Dermis blood vessel endothelial cell (primary cell): ENCODE results near the gene PHC2. TPM values are rescaled to one million over a fixed set of nuclear protein-coding genes. Genes with fewer than 3 reads are reported as not detected.

Source experiments
- DNase-seq: peaks from one replicate; pipeline ENCODE4 v3.0.0; 2010
- total RNA-seq: library from RNA; depleted of rRNA; stranded (reverse); fragments of >200 nt; gene quantifications from 2 replicates; pipeline ENCODE4 v1.2.3, GENCODE V29; 2014

PHC2 gene
- total RNA-seq, 1 donor from 2014 or later = 88.5 TPM

DNA sequence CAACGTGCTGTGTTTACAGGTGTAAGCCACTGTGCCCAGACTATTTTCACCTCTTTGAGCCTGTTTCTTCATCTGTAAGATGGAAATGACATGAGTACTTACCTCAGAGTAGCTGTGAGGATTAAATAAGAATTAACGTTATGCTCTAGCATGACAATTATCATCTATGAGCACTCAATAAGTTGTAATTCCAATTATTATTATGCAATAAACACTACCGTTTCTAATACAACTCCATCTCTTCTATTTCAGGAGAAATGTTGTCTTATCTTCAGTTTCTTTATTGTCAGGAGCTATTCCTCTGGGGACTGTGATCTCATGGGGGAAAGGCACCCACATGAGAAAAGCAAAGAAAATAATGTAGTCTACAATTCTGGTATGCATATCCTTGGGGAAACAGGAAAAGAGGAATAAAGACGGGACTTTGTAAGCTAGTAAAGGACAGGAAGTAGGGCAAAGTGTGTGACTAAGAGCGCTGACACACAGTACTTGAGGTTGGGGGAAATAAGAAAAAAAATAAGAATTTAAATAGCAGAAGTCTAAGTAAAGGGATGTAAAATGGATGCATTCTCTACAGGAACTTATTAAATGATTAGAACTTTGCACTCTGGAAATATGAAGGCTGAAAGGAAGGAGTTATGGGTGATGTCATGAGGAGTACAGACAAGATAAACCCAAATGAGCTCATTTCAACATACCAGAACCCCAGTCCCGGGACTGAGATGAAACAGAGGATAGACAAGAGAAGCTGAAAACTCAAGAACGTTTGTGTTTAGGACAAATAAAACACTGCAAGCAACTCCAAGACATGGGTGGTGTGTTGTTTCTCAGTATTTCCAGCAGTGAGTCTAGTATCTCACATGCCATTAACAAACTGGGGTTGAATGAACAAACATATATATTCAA is 9.8 kb downstream of the PHC2 start:
- peak; percentile 59 for DNase-seq

DNA sequence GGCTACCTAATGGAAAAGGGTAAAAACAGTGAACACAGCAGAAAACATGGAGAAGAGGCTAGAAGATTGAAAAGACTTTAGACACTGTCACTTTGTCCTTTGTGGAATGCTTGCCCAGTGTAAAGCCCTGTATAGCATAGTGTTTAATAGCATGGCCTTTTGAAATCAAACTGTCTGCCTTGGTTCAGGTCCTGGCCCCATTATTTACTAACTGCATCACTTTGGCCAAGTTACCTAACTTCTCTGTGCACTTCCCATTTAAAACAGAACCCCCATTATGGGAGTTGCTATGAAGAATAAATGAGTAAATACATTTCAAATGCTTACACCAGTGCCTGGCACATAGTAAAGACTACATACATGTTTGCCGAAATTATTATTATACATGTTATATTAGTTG is 12.1 kb downstream of the PHC2 start:
- no peak for DNase-seq

- no peak for DNase-seq
Observed at GRCh38 chr1:33414879-33415278, 16.0 kb downstream of the PHC2 start.

DNA sequence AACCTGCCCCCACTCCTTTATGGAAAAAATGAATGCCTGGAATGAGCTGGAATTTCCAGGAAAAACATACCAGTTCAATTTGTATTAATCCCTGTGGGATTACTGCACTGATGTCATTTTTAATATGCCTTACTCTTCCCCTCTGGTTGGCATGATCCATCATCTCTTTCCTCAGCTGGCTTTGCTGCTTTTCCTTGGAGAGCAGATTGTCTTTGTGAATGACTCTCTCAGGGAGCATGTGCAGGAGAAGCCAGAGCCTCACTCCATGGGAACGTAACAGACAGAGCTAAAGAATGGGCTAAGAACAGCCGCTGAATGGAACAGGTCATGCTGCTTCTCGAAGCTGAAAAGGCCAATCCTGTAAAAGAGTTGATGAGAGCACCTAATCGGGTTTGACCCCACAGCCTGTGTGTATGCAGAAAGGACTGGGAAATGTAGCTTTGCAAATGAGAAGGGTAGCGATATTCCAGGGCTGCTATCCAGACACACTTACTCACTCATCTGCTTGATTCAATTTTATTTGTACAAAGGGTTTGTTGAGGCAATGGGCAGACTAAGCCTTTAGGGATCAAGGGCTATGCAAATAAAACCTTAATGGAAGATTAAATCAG is 20.7 kb downstream of the PHC2 start:
- DNase-seq = peak; percentile 62

GRCh38 chr1:33408093-33408436 is 22.8 kb downstream of the PHC2 start:
- DNase-seq = no peak

- no peak for DNase-seq
Observed at GRCh38 chr1:33407352-33408092, 23.4 kb downstream of the PHC2 start.

DNA sequence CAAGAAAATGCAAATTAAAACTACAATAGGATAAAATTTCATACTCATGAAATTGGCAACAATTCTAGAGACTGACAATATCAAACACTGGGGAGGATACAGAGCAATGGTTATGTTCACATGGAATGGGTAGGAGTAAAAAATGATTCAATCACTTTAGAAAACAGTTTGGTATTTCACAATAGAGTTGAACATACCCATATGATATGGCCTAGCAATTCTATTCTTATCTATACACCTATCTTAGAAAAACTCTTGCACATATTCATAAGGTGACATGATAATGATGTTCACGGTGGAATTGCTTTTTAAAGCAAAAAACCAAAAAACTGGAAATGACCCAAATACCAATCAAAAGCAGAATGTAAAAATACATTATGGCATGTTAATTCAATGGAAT is 28.7 kb downstream of the PHC2 start:
- no peak for DNase-seq

DNA sequence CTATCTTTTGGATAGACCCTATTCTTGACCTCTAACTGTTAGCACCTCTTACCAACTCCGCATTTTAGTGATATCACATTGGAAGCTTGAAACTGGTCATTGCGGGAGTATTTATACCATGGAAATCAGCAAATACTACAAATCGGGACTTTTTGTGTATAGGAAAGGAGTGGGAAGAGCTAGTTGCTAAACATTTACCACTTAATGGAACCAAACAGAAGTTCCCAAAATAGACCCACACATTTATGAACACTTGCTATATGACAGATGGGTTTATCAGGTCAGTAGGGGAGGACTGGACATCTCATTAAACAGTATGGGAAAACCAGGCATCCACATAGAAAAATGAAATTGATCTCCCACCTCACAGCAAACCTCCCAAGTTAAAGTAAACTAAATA is 29.4 kb downstream of the PHC2 start:
- DNase-seq = no peak

- DNase-seq = no peak
Observed at GRCh38 chr1:33400153-33400911, 30.6 kb downstream of the PHC2 start.

DNA sequence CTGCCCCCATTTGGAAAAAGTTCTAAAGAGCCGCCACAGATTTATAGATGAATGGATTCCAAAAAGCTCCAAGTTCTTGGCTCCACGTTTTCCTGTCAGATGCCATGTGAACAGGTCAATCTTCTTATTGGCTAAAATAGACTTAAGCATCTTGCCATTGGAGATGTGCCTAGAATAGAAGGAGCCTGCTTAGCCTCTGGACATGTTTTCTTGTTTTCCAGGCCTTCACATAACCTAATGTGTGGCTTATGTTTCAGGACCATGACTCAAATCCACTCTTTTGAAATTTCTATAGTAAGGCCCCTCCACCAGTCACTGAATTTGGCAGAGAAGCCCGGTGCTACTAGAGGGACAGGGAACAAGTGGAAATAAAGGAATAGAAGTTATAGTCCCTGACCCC is 31.5 kb downstream of the PHC2 start:
- no peak for DNase-seq

GRCh38 chr1:33397994-33398393 is 32.9 kb downstream of the PHC2 start:
- no peak for DNase-seq

- DNase-seq = no peak
Observed at GRCh38 chr1:33397125-33397506, 33.8 kb downstream of the PHC2 start.

DNA sequence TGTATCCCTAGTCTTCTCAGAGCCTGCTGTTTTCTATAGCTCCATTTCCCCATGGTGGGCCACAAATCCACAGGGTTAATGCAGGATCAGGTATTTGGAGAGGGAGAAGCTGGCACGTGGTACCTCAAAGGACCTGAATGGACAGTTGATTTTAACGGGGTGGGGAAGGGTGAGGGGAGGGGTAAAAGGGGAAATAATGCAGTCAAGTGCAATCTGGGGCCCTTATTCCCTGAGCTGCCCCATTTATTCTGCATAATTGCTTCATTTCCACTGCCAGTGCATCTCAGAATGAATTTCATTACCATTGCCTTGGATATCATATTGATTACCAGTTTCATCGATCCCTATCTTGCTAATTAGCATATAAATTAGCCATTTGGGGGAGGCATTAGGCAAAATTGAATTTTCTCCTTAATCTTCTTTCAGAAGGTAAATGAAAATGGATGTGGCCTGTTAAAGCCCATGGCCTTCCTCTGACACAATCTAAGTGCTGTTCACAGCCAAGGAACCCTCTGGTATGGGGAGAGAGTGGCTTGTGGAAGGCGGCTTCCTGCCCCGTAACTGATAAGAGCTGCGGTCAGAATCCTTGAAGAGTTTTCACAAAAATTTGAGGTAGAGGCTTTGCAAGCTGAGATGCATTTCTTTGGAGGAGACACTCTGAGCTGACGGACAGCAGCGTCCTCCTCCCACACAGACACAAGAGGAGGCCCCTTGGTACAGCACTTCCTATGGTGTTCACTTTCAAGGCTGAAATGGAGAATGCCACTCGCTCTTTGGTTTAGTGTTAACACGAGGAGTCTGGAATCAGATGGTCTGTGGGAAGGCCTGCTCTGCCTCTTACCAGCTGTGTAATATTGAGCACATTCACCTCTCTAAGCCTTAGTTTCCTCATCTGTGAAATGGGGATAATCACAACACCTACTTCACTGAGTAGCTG is 34.4 kb downstream of the PHC2 start:
- DNase-seq = no peak

DNA sequence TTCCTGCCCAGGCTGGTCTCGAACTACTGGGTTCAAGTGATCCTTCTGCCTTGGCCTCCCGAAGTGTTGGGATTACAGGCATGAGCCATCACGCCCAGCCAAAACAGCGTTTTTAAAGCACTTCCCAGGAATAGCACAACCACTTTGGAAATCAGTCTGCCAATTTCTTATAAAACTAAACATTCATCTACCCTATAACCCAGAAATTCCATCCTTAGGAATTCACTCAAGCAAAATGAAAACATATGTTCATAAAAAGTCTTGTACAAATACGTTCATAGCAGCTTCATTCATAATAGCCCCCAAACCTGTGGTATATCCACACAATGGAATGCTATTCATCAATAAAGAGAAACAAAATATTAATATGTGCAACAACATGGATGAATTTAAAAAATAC is 36.1 kb downstream of the PHC2 start:
- no peak for DNase-seq

DNA sequence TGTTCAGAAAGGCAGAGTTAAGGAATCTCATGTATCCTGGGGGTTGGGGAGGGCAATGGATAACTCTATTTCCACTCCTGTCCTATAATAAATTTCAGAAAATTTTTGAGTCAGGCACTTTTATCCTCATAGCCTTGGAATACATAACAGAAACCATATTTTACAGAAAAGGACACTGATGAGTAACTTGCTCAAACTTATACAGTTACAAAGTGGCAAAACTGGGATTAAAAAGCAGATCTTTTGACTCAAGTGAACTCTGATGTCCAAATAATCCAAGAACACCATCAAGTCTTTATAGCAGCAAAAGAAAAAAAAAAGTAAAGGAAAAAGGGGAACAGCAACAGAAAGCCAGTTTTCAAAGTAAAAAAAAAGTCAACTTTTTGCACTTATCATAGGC is 36.9 kb downstream of the PHC2 start:
- DNase-seq = no peak

GRCh38 chr1:33393524-33393923 is 37.4 kb downstream of the PHC2 start:
- DNase-seq = no peak

- DNase-seq = peak; percentile 19
Observed at GRCh38 chr1:33392639-33393038, 38.3 kb downstream of the PHC2 start.

DNA sequence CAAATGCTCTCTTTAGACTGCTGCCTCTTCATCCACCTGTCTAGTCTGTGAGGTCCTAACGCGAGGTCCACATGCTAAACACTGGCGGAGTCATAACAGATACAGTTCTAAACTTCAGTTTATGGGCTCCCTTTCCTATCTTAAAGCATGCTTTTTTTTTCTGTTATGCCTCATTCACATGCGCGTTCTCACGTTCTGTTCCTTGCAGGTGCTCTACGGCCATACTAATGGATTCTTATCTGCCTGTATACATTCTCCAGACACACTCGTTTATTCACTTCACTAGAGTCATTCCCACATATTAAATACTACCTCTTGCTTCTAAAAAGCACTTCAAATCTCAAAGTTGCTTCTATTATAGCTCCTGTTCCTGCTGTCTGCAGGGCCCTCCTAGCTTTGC is 38.7 kb downstream of the PHC2 start:
- no peak for DNase-seq

- DNase-seq = no peak
Observed at GRCh38 chr1:33391343-33392078, 39.4 kb downstream of the PHC2 start.

DNA sequence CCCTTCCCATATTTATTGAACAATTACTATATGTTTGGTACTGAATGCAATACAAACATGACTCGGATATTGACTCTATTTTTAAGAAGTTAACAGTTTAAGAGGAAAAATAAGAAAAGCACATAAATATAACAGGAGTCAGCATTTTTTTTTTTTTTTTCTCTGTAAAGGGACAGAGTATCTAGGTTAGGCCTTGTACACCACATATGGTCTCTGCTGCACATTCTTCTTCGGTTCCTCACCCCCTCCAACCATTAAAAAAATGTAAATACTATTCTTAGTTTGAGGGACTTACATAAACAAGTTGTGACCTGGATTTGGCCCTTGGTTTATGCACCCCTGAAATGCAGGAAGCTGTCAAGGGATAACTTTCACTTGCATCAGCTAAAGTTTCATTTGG is 40.4 kb downstream of the PHC2 start:
- DNase-seq = no peak
